AG04450 (cell line): ENCODE data around the gene CDK16. TPM values are rescaled to one million over a fixed set of nuclear protein-coding genes. Genes with fewer than 3 reads are reported as not detected.

ENCODE experiments used
- CTCF ChIA-PET: fragments of 300-600, 350-600 bp; formaldehyde crosslinking; extraction: SDS; loops from one replicate; lab custom pipeline; 2022; ENCODE audit warnings: antibody characterized with exemption, inconsistent platforms; lab: Charles Lee
- POLR2A ChIA-PET: fragments of 350-600 bp; formaldehyde crosslinking; extraction: SDS; loops from one replicate; lab custom pipeline; 2021; ENCODE audit warnings: antibody characterized with exemption, inconsistent platforms; lab: Yijun Ruan, JAX
- DNase-seq: peaks from one replicate; pipeline ENCODE4 v3.0.0-alpha.2; 2011; ENCODE audit warnings: low read depth, low spot score
- H3K27ac ChIP-seq: one replicate; pipeline ENCODE4 v1.5.1; 2012; ENCODE audit warnings: low read depth, low read length, control low read depth
- H3K27me3 ChIP-seq: one replicate; pipeline ENCODE4 v1.6.0; 2012; ENCODE audit warnings: low read length; ENCODE audit not compliant: control insufficient read depth, insufficient read depth
- H3K4me3 ChIP-seq: 2 replicates; pipeline ENCODE4 v1.5.1; 2011; ENCODE audit warnings: mild to moderate bottlenecking, low read depth, low read length, control low read depth
- H3K9me3 ChIP-seq: 2 replicates; pipeline ENCODE4 v1.5.1; 2012; ENCODE audit warnings: low read length; ENCODE audit not compliant: control insufficient read depth, insufficient read depth
- CTCF ChIP-seq: IDR thresholded peaks from 2 replicates; pipeline ENCODE4 v1.5.1; 2011; ENCODE audit warnings: low read depth, low read length, control low read depth, inconsistent platforms
- polyA minus RNA-seq: library from RNA; depleted of rRNA, polyadenylated mRNA; stranded (reverse); fragments of >200 nt; gene quantifications from 2 replicates; pipeline ENCODE4 v1.2.3, GENCODE V29; 2011; rRNA and poly(A)+ RNA removed
- polyA plus RNA-seq: library from polyadenylated mRNA; depleted of rRNA; stranded (reverse); fragments of >200 nt; gene quantifications from 2 replicates; pipeline ENCODE4 v1.2.3, GENCODE V29; 2011; rRNA removed

Gene CDK16
- polyA plus RNA-seq = 89.9 and 106 TPM in 2 replicates
- polyA minus RNA-seq = 145 and 179 TPM in 2 replicates

- no peak for DNase-seq
- H3K27me3 ChIP-seq = no peaks in the 10 kb centered on the region
- peak within 1 kb of the TSS; percentile 72 for H3K4me3 ChIP-seq
- POLR2A ChIA-PET = interaction anchor here (0.5 to 2.0 kb wide), 11 partner anchors 10 to 1460 kb away, joined by 3 to 14 read pairs (median 4); partner anchors contain the start of gene USP11
- CTCF ChIA-PET = interaction anchor here (1.1 kb wide), 1 partner anchor 166 kb away, joined by 4 read pairs; no protein-coding TSS in a partner anchor
- no peak for TF ChIP-seq CTCF
- peak within 1 kb of the TSS; percentile 92 for H3K27ac ChIP-seq
- no peaks in the 10 kb centered on the region for H3K9me3 ChIP-seq
Measured at GRCh38 chrX:47218280-47218919, at the start of gene CDK16. Gene CDK16 (plus strand): TSS chrX:47218681. CDS start chrX:47223558, 4,877 bp downstream.

- DNase-seq = no peak
- no peaks in the 10 kb centered on the region; the same call in 1 of the 2 replicates for H3K9me3 ChIP-seq
- TF ChIP-seq CTCF = no peak
- ChIA-PET CTCF (no interaction called here), POLR2A (no interaction called here)
- no peaks in the 10 kb centered on the region for H3K27me3 ChIP-seq
- no peak overlapping the region for H3K27ac ChIP-seq
- no peak overlapping the region for H3K4me3 ChIP-seq
Measured at GRCh38 chrX:47169273-47169672, 49.2 kb upstream of the CDK16 start.

- Histone ChIP-seq H3K27me3 (no peaks in the 10 kb centered on the region), H3K27ac (no peak overlapping the region), H3K9me3 (no peaks in the 10 kb centered on the region; the same call in 1 of the 2 replicates), H3K4me3 (no peak overlapping the region)
- POLR2A ChIA-PET = no interaction called here
- no peak for DNase-seq
- CTCF ChIA-PET = no interaction called here
- no peak for TF ChIP-seq CTCF
Measured at GRCh38 chrX:47169726-47170515, 48.6 kb upstream of the CDK16 start.

GRCh38 chrX:47170861-47171692 lies 47.4 kb upstream of the CDK16 start:
- no peak overlapping the region for H3K4me3 ChIP-seq
- no peak for DNase-seq
- TF ChIP-seq CTCF = no peak

More at GRCh38 chrX:47170861-47171692, 47.4 kb upstream of the CDK16 start:
- Histone ChIP-seq H3K9me3 (no peaks in the 10 kb centered on the region; the same call in 1 of the 2 replicates), H3K27ac (no peak overlapping the region), H3K27me3 (no peaks in the 10 kb centered on the region)
- ChIA-PET POLR2A (no interaction called here), CTCF (no interaction called here)
